Measurements from ENCODE around the gene ABHD17A. TPM values are rescaled to one million over a fixed set of nuclear protein-coding genes. Genes with fewer than 3 reads are reported as not detected.
"Not testable (repeated sequence)": the region's sequence is repeated elsewhere in the genome, so short reads cannot be mapped to it uniquely, and the experiment has no call there.

Gene ABHD17A
- polyA plus RNA-seq, 1 donor (not counting 4 experiments of a cell fraction or from before 2014, with no cell fraction given): 27.2 TPM

GRCh38 chr19:1888385-1888784 is 3.1 kb upstream of the ABHD17A start:
- Histone ChIP-seq H3K79me2 (ENCODE audit: control insufficient read depth, insufficient read depth, low read length) (peaks cover 17% of the 10 kb centered on the region), H3K27me3 (ENCODE audit: control insufficient read depth, extremely low read depth, insufficient read depth, low read length) (no peaks in the 10 kb centered on the region), H3K9ac (ENCODE audit: control insufficient read depth, extremely low read depth, insufficient read depth, low read length) (no peak overlapping the region), H3K36me3 (ENCODE audit: control insufficient read depth in 2 of 2, extremely low read depth in 1 of 2, insufficient read depth in 2 of 2, low read length in 2 of 2) (no peaks in the 10 kb centered on the region), H3K4me3 (ENCODE audit: control insufficient read depth in 2 of 3, extremely low read depth in 1 of 3, insufficient read depth in 2 of 3, low read depth in 1 of 3, low read length in 3 of 3) (no peak overlapping the region), H2AFZ (ENCODE audit: control insufficient read depth, low read length) (no peak overlapping the region), H3K4me1 (ENCODE audit: control insufficient read depth, extremely low read depth, insufficient read depth, low read length) (peaks cover 9% of the 10 kb centered on the region), H4K20me1 (ENCODE audit: control insufficient read depth, extremely low read depth, insufficient read depth, low read length) (peaks cover 8% of the 10 kb centered on the region), H3K9me1 (ENCODE audit: control insufficient read depth, extremely low read depth, insufficient read depth, low read length) (peaks cover 3% of the 10 kb centered on the region), H3K9me3 (ENCODE audit: control insufficient read depth, low read depth, low read length) (no peaks in the 10 kb centered on the region), H3K4me2 (ENCODE audit: control insufficient read depth, extremely low read depth, insufficient read depth, low read depth, low read length) (no peak overlapping the region), H3K27ac (ENCODE audit: control insufficient read depth, insufficient read depth, low read length) (no peak overlapping the region)
- dilution Hi-C loops (cut with MboI; ENCODE audit: extremely low pct_ligation_motif_present, low sequenced_read_pairs): no loop called here
- FAIRE-seq (no peak), DNase-seq (ENCODE audit: low read depth, low spot score) (no peak)
- TF ChIP-seq EZH2 (IDR thresholded peaks at IDR 0.05; ENCODE audit: low read length) (no peak), CTCF (optimal IDR thresholded peaks at IDR 0.05 in 1 of 3, IDR thresholded peaks at IDR 0.05 in 1 of 3, conservative IDR thresholded peaks at IDR 0.05 in 1 of 3; ENCODE audit: extremely low read depth in 1 of 3, insufficient read depth in 2 of 3, low read length in 3 of 3) (no peak)

- H3K27me3 ChIP-seq (ENCODE audit: control insufficient read depth, extremely low read depth, insufficient read depth, low read length); H2AFZ ChIP-seq (ENCODE audit: control insufficient read depth, low read length); H3K9me3 ChIP-seq (ENCODE audit: control insufficient read depth, low read depth, low read length); dilution Hi-C loops (cut with MboI; ENCODE audit: extremely low pct_ligation_motif_present, low sequenced_read_pairs); H3K36me3 ChIP-seq (ENCODE audit: control insufficient read depth in 2 of 2, extremely low read depth in 1 of 2, insufficient read depth in 2 of 2, low read length in 2 of 2); H3K9ac ChIP-seq (ENCODE audit: control insufficient read depth, extremely low read depth, insufficient read depth, low read length); H3K27ac ChIP-seq (ENCODE audit: control insufficient read depth, insufficient read depth, low read length); H3K4me3 ChIP-seq (ENCODE audit: control insufficient read depth in 2 of 3, extremely low read depth in 1 of 3, insufficient read depth in 2 of 3, low read depth in 1 of 3, low read length in 3 of 3); H3K9me1 ChIP-seq (ENCODE audit: control insufficient read depth, extremely low read depth, insufficient read depth, low read length); DNase-seq (ENCODE audit: low read depth, low spot score); H3K4me2 ChIP-seq (ENCODE audit: control insufficient read depth, extremely low read depth, insufficient read depth, low read depth, low read length); FAIRE-seq: not testable (repeated sequence)
- peaks cover 16% of the 10 kb centered on the region for H4K20me1 ChIP-seq (ENCODE audit: control insufficient read depth, extremely low read depth, insufficient read depth, low read length)
- peaks cover 20% of the 10 kb centered on the region for H3K4me1 ChIP-seq (ENCODE audit: control insufficient read depth, extremely low read depth, insufficient read depth, low read length)
- peaks cover 35% of the 10 kb centered on the region for H3K79me2 ChIP-seq (ENCODE audit: control insufficient read depth, insufficient read depth, low read length)
Measured at GRCh38 chr19:1886360-1886759, 1.1 kb upstream of the ABHD17A start.

GRCh38 chr19:1884719-1885334 is 469 bp downstream of the ABHD17A start:
- peak overlapping the region; percentile 68 to 80 (median 80) for H3K4me3 ChIP-seq (ENCODE audit: control insufficient read depth in 2 of 3, extremely low read depth in 1 of 3, insufficient read depth in 2 of 3, low read depth in 1 of 3, low read length in 3 of 3)
- peaks cover 6% of the 10 kb centered on the region for H3K9me1 ChIP-seq (ENCODE audit: control insufficient read depth, extremely low read depth, insufficient read depth, low read length)
- dilution Hi-C loops (cut with MboI; ENCODE audit: extremely low pct_ligation_motif_present, low sequenced_read_pairs): no loop called here
- no peaks in the 10 kb centered on the region for H3K9me3 ChIP-seq (ENCODE audit: control insufficient read depth, low read depth, low read length)
- peak overlapping the region; percentile 64 for H3K27ac ChIP-seq (ENCODE audit: control insufficient read depth, insufficient read depth, low read length)
- peak overlapping the region; percentile 96 for H3K4me2 ChIP-seq (ENCODE audit: control insufficient read depth, extremely low read depth, insufficient read depth, low read depth, low read length)
- H3K36me3 ChIP-seq (ENCODE audit: control insufficient read depth in 2 of 2, extremely low read depth in 1 of 2, insufficient read depth in 2 of 2, low read length in 2 of 2): peaks cover 5 to 11% of the 10 kb centered on the region in 2 experiments
- H4K20me1 ChIP-seq (ENCODE audit: control insufficient read depth, extremely low read depth, insufficient read depth, low read length): peaks cover 25% of the 10 kb centered on the region
- peaks cover 24% of the 10 kb centered on the region for H3K4me1 ChIP-seq (ENCODE audit: control insufficient read depth, extremely low read depth, insufficient read depth, low read length)
- no peaks in the 10 kb centered on the region for H3K27me3 ChIP-seq (ENCODE audit: control insufficient read depth, extremely low read depth, insufficient read depth, low read length)
- TF ChIP-seq CTCF (optimal IDR thresholded peaks at IDR 0.05 in 1 of 3, IDR thresholded peaks at IDR 0.05 in 1 of 3, conservative IDR thresholded peaks at IDR 0.05 in 1 of 3; ENCODE audit: extremely low read depth in 1 of 3, insufficient read depth in 2 of 3, low read length in 3 of 3) (no peak), EZH2 (IDR thresholded peaks at IDR 0.05; ENCODE audit: low read length) (no peak)
- H3K79me2 ChIP-seq (ENCODE audit: control insufficient read depth, insufficient read depth, low read length): peaks cover 47% of the 10 kb centered on the region
- peak overlapping the region; percentile 84 for H3K9ac ChIP-seq (ENCODE audit: control insufficient read depth, extremely low read depth, insufficient read depth, low read length)
- H2AFZ ChIP-seq (ENCODE audit: control insufficient read depth, low read length): peak overlapping the region; percentile 37
- DNase-seq (ENCODE audit: low read depth, low spot score) (no peak), FAIRE-seq (no peak)
